Neural crest cell (in vitro differentiated cells): ENCODE measurements around the gene SPAAR. TPM values are rescaled to one million over a fixed set of nuclear protein-coding genes. Genes with fewer than 3 reads are reported as not detected.

ENCODE experiments used
- DNase-seq: peaks from one replicate; pipeline ENCODE4 v3.0.0; 2021; ENCODE audit warnings: low read depth, mixed read lengths, low spot score
- H3K27ac Mint-ChIP-seq: one replicate; pipeline ENCODE4 v1.8.0; 2021; ENCODE audit warnings: mild to moderate bottlenecking, mixed read lengths; ENCODE audit not compliant: unreplicated experiment
- H3K27me3 Mint-ChIP-seq: 2 replicates; pipeline ENCODE4 v1.8.0; 2021; ENCODE audit warnings: low read depth, mild to moderate bottlenecking, mixed read lengths
- H3K36me3 Mint-ChIP-seq: 2 replicates; pipeline ENCODE4 v1.8.0; 2021; ENCODE audit warnings: low read depth, mild to moderate bottlenecking, mixed read lengths
- H3K4me1 Mint-ChIP-seq: 2 replicates; pipeline ENCODE4 v1.8.0; 2021; ENCODE audit warnings: mixed read lengths
- H3K4me3 Mint-ChIP-seq: one replicate; pipeline ENCODE4 v1.8.0; 2021; ENCODE audit warnings: mild to moderate bottlenecking, mixed read lengths
- H3K9me3 Mint-ChIP-seq: 2 replicates; pipeline ENCODE4 v1.8.0; 2021; ENCODE audit warnings: mixed read lengths
- CTCF ChIP-seq: fragments of 200-600 bp; sonication (generic); conservative IDR thresholded peaks from 2 replicates; pipeline ENCODE4 v1.5.0; 2021; ENCODE audit warnings: antibody characterized with exemption, mild to moderate bottlenecking
- long read RNA-seq: library from polyadenylated mRNA; unstranded; transcript quantifications from one replicate; pipeline ENCODE4 v2.0.0, GENCODE V29; 2020
- total RNA-seq: library from RNA; stranded (reverse); gene quantifications from 2 replicates; pipeline ENCODE4 v1.2.1, GENCODE V29; 2021

SPAAR gene, protein sequence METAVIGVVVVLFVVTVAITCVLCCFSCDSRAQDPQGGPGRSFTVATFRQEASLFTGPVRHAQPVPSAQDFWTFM
- total RNA-seq = not detected in 2 replicates
- long read RNA-seq = 0 reads

DNA sequence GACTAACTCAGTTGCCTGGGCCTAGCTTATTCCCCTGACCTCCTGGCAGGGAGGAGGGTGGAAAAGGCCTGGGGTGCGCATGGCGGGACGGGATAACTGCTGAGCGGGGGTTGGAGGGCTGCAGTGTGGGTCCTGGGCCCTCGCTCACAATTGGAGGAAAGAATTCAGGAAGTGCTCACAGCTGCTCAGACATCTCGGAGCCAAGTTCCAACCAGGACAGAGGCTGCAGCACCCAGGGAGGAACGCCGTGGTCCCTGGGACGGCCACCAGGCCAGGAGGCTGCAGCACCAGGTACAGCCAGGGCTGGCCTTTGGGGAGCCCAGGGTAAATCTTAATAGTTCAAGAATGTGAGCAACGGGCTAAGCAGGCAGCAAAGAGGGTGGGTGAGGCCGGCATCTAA is at the start of gene SPAAR:
Gene SPAAR (plus strand): TSS at position 217 of the 400 bp plus-strand sequence. CDS start 974 bp downstream, outside the sequence.
- Mint-ChIP-seq H3K4me1 (peaks cover 36% of the 10 kb centered on the region), H3K27me3 (no peaks in the 10 kb centered on the region), H3K36me3 (no peaks in the 10 kb centered on the region), H3K4me3 (no peak within 1 kb of the TSS), H3K9me3 (no peaks in the 10 kb centered on the region), H3K27ac (peak within 1 kb of the TSS; percentile 57)
- no peak for DNase-seq
- TF ChIP-seq CTCF = no peak

DNA sequence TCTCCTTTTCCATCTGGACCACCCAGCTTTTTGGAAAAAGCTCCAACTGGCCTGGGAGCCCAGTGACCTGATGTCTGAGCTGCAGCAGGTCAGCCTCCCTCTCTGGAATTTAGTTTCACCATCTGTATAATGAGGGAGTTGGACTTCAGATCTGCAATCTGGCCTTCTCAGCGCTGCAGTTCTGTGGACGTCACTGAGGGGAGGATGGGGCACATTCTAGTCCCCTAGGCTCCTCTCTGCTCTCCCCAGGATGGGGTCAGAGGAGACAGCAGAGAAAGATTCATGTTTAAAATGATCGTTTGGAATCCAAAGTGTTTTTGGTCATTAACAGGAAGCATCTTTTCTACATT is 49.3 kb upstream of the SPAAR start:
- DNase-seq = no peak
- H3K27me3 Mint-ChIP-seq = peaks cover 25% of the 10 kb centered on the region

GRCh38 chr9:35861161-35861897 is 48.0 kb upstream of the SPAAR start:
- Mint-ChIP-seq H3K36me3 (no peaks in the 10 kb centered on the region), H3K27me3 (peaks cover 25% of the 10 kb centered on the region), H3K27ac (no peak overlapping the region), H3K9me3 (no peaks in the 10 kb centered on the region), H3K4me1 (no peaks in the 10 kb centered on the region), H3K4me3 (no peak overlapping the region)
- DNase-seq = no peak
- no peak for TF ChIP-seq CTCF

More for the DNA sequence above, 49.3 kb upstream of the SPAAR start:
- Mint-ChIP-seq H3K36me3 (no peaks in the 10 kb centered on the region), H3K4me1 (no peaks in the 10 kb centered on the region), H3K9me3 (no peaks in the 10 kb centered on the region), H3K27ac (no peak overlapping the region), H3K4me3 (no peak overlapping the region)
- no peak for TF ChIP-seq CTCF

- no peaks in the 10 kb centered on the region for H3K4me1 Mint-ChIP-seq
- no peak overlapping the region for H3K27ac Mint-ChIP-seq
- DNase-seq = no peak
- no peak overlapping the region for H3K4me3 Mint-ChIP-seq
- H3K9me3 Mint-ChIP-seq = no peaks in the 10 kb centered on the region
- no peak for TF ChIP-seq CTCF
- H3K27me3 Mint-ChIP-seq = peaks cover 25% of the 10 kb centered on the region
- H3K36me3 Mint-ChIP-seq = no peaks in the 10 kb centered on the region
Observed at GRCh38 chr9:35862328-35862727, 47.0 kb upstream of the SPAAR start.

GRCh38 chr9:35863583-35863982 is 45.7 kb upstream of the SPAAR start:
- no peak for DNase-seq
- Mint-ChIP-seq H3K36me3 (no peaks in the 10 kb centered on the region), H3K27ac (no peak overlapping the region), H3K4me1 (no peaks in the 10 kb centered on the region), H3K9me3 (no peaks in the 10 kb centered on the region), H3K4me3 (no peak overlapping the region), H3K27me3 (peaks cover 25% of the 10 kb centered on the region)
- no peak for TF ChIP-seq CTCF
